Measurements from ENCODE around the gene SYNGR2. TPM values are rescaled to one million over a fixed set of nuclear protein-coding genes. Genes with fewer than 3 reads are reported as not detected.

Gene SYNGR2
- total and polyA plus RNA-seq, 9 of the 15 experiments (the other 6 are each of a cell fraction or from before 2014, with no cell fraction given) = 1.4 to 173 (median 87.8) TPM

DNA sequence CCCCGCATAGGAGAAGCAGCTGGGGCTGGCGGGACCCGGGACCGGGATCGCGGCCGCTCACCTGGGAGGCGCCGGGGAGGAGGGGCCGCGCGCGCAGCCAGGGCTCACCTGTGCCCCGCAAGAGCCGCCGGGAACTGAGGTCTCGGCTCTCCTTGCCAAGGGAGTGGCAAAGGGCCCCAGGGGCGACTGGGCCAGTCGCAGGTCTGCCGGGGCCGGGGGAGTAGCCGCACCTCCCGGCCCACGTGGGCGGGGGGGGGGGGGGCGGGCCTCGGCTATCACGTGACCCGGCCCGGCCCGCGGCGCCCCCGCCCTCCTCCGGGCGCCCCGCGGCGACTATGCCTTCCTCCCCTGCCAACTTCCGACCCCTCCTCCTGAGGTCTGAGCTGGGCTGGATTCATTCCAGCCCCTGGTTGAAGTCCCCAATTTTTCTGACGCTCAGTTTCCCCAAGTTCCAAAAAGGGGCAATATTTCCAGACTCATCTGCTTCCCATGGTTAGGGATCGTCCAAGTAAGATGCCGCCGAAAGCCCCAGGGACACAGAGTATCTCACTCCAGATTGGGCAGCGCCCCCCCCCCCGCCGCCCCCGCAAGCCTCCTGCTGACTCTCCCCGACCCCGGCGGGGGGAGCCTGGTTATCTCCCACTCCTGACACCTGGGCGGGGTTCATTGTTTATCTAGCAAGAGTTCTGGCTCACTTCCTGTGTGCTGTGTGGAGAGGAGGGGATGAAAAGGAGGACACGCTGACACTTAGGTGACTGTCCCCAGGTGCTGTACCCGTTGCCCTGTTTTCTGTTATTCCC, 39.6 kb upstream of the SYNGR2 start, which contains the start of gene TMC6 (continued):
- TF ChIP-seq, protein P1, sequence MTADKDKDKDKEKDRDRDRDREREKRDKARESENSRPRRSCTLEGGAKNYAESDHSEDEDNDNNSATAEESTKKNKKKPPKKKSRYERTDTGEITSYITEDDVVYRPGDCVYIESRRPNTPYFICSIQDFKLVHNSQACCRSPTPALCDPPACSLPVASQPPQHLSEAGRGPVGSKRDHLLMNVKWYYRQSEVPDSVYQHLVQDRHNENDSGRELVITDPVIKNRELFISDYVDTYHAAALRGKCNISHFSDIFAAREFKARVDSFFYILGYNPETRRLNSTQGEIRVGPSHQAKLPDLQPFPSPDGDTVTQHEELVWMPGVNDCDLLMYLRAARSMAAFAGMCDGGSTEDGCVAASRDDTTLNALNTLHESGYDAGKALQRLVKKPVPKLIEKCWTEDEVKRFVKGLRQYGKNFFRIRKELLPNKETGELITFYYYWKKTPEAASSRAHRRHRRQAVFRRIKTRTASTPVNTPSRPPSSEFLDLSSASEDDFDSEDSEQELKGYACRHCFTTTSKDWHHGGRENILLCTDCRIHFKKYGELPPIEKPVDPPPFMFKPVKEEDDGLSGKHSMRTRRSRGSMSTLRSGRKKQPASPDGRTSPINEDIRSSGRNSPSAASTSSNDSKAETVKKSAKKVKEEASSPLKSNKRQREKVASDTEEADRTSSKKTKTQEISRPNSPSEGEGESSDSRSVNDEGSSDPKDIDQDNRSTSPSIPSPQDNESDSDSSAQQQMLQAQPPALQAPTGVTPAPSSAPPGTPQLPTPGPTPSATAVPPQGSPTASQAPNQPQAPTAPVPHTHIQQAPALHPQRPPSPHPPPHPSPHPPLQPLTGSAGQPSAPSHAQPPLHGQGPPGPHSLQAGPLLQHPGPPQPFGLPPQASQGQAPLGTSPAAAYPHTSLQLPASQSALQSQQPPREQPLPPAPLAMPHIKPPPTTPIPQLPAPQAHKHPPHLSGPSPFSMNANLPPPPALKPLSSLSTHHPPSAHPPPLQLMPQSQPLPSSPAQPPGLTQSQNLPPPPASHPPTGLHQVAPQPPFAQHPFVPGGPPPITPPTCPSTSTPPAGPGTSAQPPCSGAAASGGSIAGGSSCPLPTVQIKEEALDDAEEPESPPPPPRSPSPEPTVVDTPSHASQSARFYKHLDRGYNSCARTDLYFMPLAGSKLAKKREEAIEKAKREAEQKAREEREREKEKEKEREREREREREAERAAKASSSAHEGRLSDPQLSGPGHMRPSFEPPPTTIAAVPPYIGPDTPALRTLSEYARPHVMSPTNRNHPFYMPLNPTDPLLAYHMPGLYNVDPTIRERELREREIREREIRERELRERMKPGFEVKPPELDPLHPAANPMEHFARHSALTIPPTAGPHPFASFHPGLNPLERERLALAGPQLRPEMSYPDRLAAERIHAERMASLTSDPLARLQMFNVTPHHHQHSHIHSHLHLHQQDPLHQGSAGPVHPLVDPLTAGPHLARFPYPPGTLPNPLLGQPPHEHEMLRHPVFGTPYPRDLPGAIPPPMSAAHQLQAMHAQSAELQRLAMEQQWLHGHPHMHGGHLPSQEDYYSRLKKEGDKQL (CRISPR knock-in tag; IDR thresholded peaks at IDR 0.05; ENCODE audit: borderline replicate concordance) = no peak
- TF ChIP-seq ZFX (CRISPR knock-in tag; IDR thresholded peaks at IDR 0.05) = peak; percentile 24; the same call in 1 of the 2 replicates
- TF ChIP-seq ZNF23 (CRISPR knock-in tag; IDR thresholded peaks at IDR 0.05) = no peak
- TF ChIP-seq, protein P2, sequence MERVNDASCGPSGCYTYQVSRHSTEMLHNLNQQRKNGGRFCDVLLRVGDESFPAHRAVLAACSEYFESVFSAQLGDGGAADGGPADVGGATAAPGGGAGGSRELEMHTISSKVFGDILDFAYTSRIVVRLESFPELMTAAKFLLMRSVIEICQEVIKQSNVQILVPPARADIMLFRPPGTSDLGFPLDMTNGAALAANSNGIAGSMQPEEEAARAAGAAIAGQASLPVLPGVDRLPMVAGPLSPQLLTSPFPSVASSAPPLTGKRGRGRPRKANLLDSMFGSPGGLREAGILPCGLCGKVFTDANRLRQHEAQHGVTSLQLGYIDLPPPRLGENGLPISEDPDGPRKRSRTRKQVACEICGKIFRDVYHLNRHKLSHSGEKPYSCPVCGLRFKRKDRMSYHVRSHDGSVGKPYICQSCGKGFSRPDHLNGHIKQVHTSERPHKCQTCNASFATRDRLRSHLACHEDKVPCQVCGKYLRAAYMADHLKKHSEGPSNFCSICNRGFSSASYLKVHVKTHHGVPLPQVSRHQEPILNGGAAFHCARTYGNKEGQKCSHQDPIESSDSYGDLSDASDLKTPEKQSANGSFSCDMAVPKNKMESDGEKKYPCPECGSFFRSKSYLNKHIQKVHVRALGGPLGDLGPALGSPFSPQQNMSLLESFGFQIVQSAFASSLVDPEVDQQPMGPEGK (CRISPR knock-in tag; IDR thresholded peaks at IDR 0.05; ENCODE audit: borderline replicate concordance) = peak; percentile 39; the same call in 1 of the 2 replicates
- TF ChIP-seq, protein P3, sequence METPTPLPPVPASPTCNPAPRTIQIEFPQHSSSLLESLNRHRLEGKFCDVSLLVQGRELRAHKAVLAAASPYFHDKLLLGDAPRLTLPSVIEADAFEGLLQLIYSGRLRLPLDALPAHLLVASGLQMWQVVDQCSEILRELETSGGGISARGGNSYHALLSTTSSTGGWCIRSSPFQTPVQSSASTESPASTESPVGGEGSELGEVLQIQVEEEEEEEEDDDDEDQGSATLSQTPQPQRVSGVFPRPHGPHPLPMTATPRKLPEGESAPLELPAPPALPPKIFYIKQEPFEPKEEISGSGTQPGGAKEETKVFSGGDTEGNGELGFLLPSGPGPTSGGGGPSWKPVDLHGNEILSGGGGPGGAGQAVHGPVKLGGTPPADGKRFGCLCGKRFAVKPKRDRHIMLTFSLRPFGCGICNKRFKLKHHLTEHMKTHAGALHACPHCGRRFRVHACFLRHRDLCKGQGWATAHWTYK (CRISPR knock-in tag; IDR thresholded peaks at IDR 0.05) = no peak
- TF ChIP-seq LARP7 (IDR thresholded peaks at IDR 0.05) = no peak
- TF ChIP-seq, protein P4, sequence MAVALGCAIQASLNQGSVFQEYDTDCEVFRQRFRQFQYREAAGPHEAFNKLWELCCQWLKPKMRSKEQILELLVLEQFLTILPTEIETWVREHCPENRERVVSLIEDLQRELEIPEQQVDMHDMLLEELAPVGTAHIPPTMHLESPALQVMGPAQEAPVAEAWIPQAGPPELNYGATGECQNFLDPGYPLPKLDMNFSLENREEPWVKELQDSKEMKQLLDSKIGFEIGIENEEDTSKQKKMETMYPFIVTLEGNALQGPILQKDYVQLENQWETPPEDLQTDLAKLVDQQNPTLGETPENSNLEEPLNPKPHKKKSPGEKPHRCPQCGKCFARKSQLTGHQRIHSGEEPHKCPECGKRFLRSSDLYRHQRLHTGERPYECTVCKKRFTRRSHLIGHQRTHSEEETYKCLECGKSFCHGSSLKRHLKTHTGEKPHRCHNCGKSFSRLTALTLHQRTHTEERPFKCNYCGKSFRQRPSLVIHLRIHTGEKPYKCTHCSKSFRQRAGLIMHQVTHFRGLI (CRISPR knock-in tag; IDR thresholded peaks at IDR 0.05) = no peak
- TF ChIP-seq, protein P5, sequence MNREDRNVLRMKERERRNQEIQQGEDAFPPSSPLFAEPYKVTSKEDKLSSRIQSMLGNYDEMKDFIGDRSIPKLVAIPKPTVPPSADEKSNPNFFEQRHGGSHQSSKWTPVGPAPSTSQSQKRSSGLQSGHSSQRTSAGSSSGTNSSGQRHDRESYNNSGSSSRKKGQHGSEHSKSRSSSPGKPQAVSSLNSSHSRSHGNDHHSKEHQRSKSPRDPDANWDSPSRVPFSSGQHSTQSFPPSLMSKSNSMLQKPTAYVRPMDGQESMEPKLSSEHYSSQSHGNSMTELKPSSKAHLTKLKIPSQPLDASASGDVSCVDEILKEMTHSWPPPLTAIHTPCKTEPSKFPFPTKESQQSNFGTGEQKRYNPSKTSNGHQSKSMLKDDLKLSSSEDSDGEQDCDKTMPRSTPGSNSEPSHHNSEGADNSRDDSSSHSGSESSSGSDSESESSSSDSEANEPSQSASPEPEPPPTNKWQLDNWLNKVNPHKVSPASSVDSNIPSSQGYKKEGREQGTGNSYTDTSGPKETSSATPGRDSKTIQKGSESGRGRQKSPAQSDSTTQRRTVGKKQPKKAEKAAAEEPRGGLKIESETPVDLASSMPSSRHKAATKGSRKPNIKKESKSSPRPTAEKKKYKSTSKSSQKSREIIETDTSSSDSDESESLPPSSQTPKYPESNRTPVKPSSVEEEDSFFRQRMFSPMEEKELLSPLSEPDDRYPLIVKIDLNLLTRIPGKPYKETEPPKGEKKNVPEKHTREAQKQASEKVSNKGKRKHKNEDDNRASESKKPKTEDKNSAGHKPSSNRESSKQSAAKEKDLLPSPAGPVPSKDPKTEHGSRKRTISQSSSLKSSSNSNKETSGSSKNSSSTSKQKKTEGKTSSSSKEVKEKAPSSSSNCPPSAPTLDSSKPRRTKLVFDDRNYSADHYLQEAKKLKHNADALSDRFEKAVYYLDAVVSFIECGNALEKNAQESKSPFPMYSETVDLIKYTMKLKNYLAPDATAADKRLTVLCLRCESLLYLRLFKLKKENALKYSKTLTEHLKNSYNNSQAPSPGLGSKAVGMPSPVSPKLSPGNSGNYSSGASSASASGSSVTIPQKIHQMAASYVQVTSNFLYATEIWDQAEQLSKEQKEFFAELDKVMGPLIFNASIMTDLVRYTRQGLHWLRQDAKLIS (CRISPR knock-in tag; IDR thresholded peaks at IDR 0.05) = peak; percentile 30; the same call in 1 of the 2 replicates
- no peak for TF ChIP-seq SRSF9 (IDR thresholded peaks at IDR 0.05; ENCODE audit: borderline replicate concordance, low read depth, low read length)

Data from K562 (cell line).